GM21528 (cell line): ENCODE measurements around the gene MASP2.
"Not testable (repeated sequence)": the region's sequence is repeated elsewhere in the genome, so short reads cannot be mapped to it uniquely, and the experiment has no call there.

Source experiments
- ATAC-seq: cut with Tn5 transposase; IDR thresholded peaks from one replicate; pipeline ENCODE4 v1.9.1; 2021; ENCODE audit warnings: mild to moderate bottlenecking, moderate library complexity; ENCODE audit not compliant: unreplicated experiment, low FRiP score

MASP2 gene

DNA sequence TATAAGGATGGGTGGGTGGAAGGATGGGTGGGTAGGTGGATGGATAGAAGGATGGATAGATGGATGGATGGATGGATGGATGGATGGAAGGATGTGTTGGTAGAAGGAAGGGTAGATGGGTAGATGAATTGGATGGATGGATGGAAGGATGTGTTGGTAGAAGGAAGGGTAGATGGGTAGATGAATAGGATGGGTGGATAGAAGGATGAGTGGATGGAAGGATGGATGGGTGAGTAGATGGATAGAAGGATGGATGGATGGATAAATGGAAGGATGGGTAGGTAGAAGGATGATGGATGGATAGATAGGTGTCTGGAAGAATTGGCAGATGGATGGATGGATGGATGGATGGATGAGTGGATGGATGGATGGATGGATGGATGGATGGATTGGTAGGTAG is 6.0 kb downstream of the MASP2 start:
- no peak for ATAC-seq

GRCh38 chr1:11040105-11040429 is 7.0 kb downstream of the MASP2 start:
- not testable (repeated sequence) for ATAC-seq

DNA sequence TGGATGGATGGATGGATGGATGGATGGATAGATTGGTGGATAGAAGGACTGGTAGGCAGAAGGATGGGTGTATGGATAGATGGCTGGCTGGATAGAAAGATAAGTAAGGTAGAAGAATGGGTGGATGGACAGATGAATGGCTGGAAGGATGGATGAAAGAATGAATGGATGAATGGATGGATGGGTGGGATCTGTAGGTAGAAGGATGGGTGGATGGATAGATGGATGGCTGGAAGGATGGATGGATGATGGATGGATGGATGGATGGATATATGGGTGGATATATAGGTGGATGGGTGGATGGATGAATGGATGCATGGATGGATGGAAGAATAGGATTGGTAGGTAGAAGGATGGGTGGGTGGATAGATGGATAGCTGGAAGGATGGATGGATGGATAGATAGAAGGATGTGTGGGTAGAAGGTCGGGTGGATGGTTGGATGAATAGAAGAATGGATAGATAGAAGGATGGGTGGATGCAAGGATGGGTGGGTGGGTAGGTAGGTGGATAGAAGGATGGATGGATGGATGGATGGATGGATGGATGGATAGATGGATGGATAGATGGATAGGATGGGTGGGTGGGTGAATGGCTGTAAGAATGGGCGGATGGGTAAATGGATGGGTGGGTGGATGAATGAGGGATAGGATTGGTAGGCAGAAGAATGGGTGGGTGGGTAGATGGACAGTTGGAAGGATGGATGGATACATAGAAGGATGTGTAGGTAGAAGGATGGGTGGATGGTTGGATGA is 7.5 kb downstream of the MASP2 start:
- no peak for ATAC-seq

- ATAC-seq: no peak
Measured at GRCh38 chr1:11037740-11038182, 9.3 kb downstream of the MASP2 start.

DNA sequence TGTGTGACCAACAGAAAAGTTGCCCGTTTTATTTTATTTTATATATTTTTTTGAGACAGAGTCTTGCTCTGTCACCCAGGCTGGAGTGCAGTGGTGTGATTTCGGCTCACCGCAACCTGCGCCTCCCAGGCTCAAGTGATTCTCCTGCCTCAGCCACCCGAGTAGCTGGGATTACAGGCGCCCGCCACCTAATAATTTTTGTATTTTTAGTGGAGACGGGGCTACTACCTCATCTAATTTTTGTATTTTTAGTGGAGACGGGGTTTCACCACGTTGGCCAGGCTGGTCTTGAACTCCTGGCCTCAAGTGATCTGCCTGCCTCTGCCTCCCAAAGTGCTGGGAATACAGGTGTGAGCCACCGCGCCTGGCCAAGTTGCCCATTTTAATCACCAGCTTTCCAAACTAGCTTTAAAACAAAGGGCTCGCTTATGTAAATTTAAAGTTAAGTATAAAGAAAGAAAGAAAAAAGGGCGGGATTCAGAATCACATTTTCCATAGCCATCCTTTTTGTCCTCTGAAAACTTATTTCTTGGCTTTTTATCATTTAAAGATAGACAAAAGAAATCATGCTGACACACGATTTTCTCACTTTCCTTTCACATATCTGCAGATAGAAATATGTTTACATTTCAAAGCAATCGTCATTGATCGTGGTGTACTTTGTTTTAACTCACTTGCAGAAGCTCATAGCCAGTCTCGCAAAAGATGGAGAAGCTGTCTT is 9.9 kb downstream of the MASP2 start:
- ATAC-seq: not testable (repeated sequence)

GRCh38 chr1:11031624-11032262 is 15.3 kb downstream of the MASP2 start:
- no peak for ATAC-seq

GRCh38 chr1:11030865-11031264 is 16.2 kb downstream of the MASP2 start:
- ATAC-seq: no peak

DNA sequence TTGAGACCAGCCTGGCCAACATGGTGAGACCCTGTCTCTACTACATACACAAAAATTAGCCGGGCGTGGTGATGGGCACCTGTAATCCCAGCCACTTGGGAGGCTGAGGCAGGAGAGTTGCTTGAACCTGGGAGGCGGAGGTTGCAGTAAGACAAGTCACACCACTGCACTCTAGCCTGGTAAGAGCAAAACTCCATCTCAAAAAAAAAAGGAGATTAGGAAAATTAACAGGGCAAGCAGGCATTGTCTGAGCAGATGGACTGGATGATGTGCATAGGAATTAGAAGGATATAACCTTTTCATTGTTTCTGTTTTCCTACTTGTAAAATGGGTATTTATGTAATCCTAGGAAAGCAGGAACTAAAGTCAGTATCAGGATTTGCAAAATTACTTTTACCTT is 19.0 kb downstream of the MASP2 start:
- ATAC-seq: no peak

- ATAC-seq: no peak
Measured at GRCh38 chr1:11027316-11027715, 19.7 kb downstream of the MASP2 start.

DNA sequence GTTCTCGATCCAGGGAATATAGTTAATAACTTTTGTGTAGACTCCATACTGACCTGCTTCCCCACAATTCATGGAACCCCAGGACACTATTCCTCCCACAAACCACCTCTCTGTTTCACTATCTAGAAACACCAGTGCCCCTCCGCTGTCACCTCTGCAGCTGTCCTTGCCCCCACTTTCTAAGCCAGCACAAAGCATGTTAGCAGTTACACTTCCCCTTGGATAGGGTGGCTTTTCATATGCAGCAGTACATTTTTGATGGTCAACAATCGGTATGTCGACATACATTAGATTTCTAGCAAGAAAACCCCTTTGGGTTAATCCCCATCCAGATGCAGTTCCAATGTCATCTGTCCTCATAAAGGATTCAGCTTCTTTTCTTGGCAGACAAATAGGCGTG is 20.1 kb downstream of the MASP2 start:
- no peak for ATAC-seq

DNA sequence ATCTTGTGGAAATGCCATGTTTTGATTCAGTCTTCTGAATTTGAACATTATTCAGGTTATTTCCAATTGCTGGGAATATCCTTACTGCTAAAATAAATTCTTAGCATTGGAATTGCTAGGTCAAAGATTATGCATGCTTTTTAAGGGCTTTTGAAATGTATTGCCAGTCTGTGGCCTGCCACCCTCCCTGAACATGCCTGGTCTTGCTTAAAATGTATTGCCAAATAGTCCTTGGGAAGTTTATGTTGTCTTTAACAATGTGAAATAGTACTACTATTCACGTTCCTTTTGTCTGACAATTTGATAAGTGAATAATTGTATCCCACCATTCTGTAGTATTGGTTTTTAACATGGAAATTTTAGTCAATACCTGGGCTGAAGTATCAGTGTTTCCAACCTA is 21.0 kb downstream of the MASP2 start:
- ATAC-seq: no peak

DNA sequence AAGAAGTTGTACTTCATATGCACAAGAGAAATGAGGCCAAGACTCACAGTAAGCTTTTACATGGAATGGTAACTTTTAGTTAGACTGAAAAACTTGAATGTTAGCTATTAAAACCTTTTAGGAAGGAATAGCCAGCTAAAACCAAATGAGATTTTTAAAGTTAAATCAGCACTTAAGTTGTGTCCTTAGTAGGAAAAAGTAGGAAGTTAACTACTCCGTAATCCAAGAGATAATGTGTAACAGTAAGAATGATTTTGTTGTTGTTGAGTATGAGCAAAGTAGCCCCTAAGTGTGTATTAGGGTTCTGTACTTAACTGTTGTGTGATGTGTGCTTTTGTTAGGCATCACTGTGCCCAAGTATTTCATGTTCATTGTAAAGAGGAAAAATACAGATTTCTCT is 21.4 kb downstream of the MASP2 start:
- no peak for ATAC-seq

DNA sequence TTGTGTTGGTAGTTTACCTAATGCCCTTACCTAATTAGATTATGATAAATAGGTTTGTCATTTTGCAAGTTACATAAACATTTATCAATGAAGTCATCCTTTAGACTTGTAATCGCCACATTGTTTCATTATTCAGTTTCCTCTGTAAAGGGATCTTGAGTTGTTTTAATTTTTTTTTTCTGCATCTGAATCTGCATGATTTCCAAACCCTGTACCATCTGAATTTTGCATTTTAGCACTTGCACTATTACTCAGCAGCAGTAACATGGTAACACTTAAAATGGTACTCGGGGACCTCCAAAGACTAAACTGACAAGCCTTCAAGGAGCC is 22.2 kb downstream of the MASP2 start:
- no peak for ATAC-seq

- ATAC-seq: no peak
Measured at GRCh38 chr1:11024154-11024873, 22.7 kb downstream of the MASP2 start.

DNA sequence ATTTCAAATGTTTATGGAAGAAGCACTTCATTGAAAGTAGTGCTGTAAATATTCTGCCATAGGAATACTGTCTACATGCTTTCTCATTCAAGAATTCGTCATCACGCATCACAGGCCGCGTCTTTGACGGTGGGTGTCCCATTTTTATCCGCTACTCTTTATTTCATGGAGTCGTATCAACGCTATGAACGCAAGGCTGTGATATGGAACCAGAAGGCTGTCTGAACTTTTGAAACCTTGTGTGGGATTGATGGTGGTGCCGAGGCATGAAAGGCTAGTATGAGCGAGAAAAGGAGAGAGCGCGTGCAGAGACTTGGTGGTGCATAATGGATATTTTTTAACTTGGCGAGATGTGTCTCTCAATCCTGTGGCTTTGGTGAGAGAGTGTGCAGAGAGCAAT is 23.8 kb downstream of the MASP2 start:
- ATAC-seq: no peak

GRCh38 chr1:11019971-11020370 is 27.1 kb downstream of the MASP2 start:
- no peak for ATAC-seq

- not testable (repeated sequence) for ATAC-seq
Measured at GRCh38 chr1:11019358-11019757, 27.7 kb downstream of the MASP2 start.

DNA sequence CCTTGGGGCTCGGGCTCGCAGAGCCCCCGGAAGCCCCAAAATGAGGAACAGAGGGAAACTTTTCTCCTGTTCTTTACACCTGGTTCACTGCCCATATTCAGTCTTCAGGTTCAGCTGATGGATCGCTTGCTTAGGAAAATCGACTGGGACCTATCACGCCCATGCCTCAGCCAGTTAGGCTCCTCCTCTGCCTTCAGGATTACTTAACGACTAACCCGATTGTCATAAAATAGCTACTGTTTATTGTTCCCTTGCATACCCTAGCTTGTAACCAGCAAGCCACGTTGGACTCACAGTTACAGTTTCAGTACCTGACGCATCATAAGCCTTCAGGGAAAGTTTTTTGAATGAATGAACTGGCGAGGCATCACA is 33.9 kb downstream of the MASP2 start:
- ATAC-seq: peak; percentile 4

DNA sequence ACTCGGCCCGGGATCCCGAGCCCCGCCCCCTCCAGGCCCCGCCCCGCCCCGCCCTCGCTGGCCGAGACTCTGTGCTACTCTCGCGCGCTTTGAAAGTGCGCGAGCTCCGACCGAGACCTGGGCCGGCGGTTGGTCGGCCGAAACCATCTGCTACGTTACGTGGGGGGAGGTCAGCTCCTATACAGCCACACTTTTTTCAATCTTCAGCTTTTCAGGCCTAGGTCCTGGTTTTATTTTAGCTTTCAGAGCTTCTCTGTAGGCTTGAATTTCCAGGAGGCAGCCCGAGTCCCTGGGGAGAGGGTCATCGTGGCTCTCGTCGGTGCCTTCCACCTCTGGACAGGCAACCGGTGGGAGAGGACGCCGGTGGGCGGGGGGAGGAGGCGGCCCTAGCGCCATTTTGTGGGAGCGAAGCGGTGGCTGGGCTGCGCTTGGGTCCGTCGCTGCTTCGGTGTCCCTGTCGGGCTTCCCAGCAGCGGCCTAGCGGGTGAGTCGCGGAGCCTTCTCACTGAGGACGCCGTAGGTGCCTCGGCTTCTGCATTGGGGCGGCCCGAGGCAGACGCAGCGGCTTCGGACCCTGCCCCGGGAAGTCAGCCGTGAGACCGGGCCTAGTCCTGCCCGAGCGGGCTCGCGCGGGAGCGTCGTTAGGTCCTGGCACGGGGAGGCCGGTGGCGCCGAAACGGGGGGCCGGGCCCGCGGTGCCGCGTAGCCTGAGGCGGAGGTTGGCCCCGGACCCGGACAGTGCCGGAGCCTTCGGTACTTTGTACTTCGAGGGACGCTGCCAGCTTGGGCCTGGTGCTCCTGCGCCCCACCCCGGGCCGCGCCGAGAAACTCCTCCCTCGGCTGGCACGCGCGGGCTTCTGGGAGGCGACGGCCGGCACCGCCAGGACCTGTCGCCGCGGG is 34.5 kb downstream of the MASP2 start, which contains the start of gene TARDBP:
Gene TARDBP, plus strand, starts transcription at position 395 of the 900 bp plus-strand sequence. CDS start 1,074 bp downstream, outside the sequence.
- ATAC-seq: peak; percentile 87

GRCh38 chr1:11000526-11000925 is 46.5 kb downstream of the MASP2 start:
- no peak for ATAC-seq
